Measurements from ENCODE around the gene ARHGAP42. TPM values are rescaled to one million over a fixed set of nuclear protein-coding genes. Genes with fewer than 3 reads are reported as not detected.

Gene ARHGAP42
- total RNA-seq, 1 experiment from 2014 or later, result 39.1 TPM

DNA sequence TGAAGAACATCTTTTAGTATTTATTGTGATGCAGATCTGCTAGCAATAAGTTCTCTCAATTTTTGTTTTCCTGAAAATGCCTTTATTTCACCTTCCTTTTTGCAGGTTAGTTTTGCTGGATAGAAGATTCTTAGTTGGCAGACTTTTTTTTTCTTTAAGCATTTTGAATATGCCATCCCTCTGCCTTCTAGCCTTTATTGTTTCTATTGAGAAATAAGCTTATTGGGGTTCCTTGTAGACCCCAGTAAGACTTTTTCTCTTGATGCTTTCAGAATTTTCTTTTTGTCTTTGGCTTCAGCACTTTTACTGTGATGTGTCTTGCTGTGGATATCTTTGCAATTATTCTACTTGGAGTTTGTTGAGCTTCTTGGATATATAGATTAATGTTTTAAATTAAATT, 281.9 kb downstream of the ARHGAP42 start:
- Mint-ChIP-seq H3K27ac (no peak overlapping the region), H3K36me3 (ENCODE audit: insufficient read depth in 1 of 3, low read depth in 3 of 3) (peaks cover 25 to 64% (median 54%) of the 10 kb centered on the region in 3 experiments; a peak in 6 of 7 replicates), H3K9me3 (peaks cover 6 to 8% of the 10 kb centered on the region in 2 experiments), H3K27me3 (ENCODE audit: low read depth) (no peaks in the 10 kb centered on the region), H3K4me3 (no peak overlapping the region), H3K4me1 (peaks cover 6 to 9% of the 10 kb centered on the region in 2 experiments)
- Histone ChIP-seq H2BK120ac (ENCODE audit: low read depth, low read length, poor library complexity, severe bottlenecking) (no peak overlapping the region), H2BK5ac (ENCODE audit: insufficient read length, low read length) (no peak overlapping the region), H3K56ac (ENCODE audit: insufficient read length, low read depth, low read length) (no peak overlapping the region), H3K4ac (ENCODE audit: low read depth, low read length) (no peak overlapping the region), H3K14ac (ENCODE audit: insufficient read depth, low read length) (no peak overlapping the region), H4K20me1 (ENCODE audit: control insufficient read depth, insufficient read depth, insufficient read length) (no peaks in the 10 kb centered on the region), H3K4me1 (ENCODE audit: insufficient read depth, low read length) (no peaks in the 10 kb centered on the region), H4K5ac (ENCODE audit: insufficient read length, low read depth, low read length) (no peak overlapping the region), H3K9me3 (ENCODE audit: control insufficient read depth, low read depth, low read length) (no peaks in the 10 kb centered on the region), H3K23me2 (ENCODE audit: insufficient read length, low read depth, low read length, poor library complexity, severe bottlenecking) (no peaks in the 10 kb centered on the region), H4K91ac (ENCODE audit: insufficient read length, low read depth, low read length) (no peak overlapping the region), H3K27ac (ENCODE audit: insufficient read length, low read depth, low read length) (no peak overlapping the region), H3T11ph (ENCODE audit: low read length) (no peak overlapping the region), H2BK15ac (ENCODE audit: low read depth, low read length) (no peak overlapping the region), H3K9ac (ENCODE audit: extremely low read depth, insufficient read length, low read length) (no peak overlapping the region), H4K8ac (replicated peaks; ENCODE audit: insufficient read length, low read depth, low read length) (no peak overlapping the region), H2AFZ (ENCODE audit: low read length) (no peak overlapping the region), H3K23ac (ENCODE audit: insufficient read length, low read depth, low read length) (no peak overlapping the region), H2BK12ac (ENCODE audit: insufficient read length, low read depth, low read length) (no peak overlapping the region), H3K27me3 (ENCODE audit: insufficient read depth, low read length) (no peaks in the 10 kb centered on the region), H3K79me2 (ENCODE audit: insufficient read depth, low read length) (no peaks in the 10 kb centered on the region), H3K18ac (ENCODE audit: insufficient read length, low read depth, low read length) (no peak overlapping the region), H2AK5ac (ENCODE audit: insufficient read length, low read length) (no peak overlapping the region), H2BK20ac (ENCODE audit: low read depth, low read length, poor library complexity, severe bottlenecking) (no peak overlapping the region), H3K4me2 (ENCODE audit: insufficient read depth, insufficient read length, low read length) (no peak overlapping the region), H3K79me1 (ENCODE audit: insufficient read depth, low read depth, low read length, poor library complexity, severe bottlenecking) (no peaks in the 10 kb centered on the region)
- no peak for DNase-seq
- TF ChIP-seq, protein P1, sequence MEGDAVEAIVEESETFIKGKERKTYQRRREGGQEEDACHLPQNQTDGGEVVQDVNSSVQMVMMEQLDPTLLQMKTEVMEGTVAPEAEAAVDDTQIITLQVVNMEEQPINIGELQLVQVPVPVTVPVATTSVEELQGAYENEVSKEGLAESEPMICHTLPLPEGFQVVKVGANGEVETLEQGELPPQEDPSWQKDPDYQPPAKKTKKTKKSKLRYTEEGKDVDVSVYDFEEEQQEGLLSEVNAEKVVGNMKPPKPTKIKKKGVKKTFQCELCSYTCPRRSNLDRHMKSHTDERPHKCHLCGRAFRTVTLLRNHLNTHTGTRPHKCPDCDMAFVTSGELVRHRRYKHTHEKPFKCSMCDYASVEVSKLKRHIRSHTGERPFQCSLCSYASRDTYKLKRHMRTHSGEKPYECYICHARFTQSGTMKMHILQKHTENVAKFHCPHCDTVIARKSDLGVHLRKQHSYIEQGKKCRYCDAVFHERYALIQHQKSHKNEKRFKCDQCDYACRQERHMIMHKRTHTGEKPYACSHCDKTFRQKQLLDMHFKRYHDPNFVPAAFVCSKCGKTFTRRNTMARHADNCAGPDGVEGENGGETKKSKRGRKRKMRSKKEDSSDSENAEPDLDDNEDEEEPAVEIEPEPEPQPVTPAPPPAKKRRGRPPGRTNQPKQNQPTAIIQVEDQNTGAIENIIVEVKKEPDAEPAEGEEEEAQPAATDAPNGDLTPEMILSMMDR (conservative IDR thresholded peaks at IDR 0.05), result no peak

All from H9 (cell line).